GM21825 (cell line): ENCODE data around the gene CAB39L.

Experiments
- ATAC-seq: cut with Tn5 transposase; IDR thresholded peaks from one replicate; pipeline ENCODE4 v1.9.1; 2021; ENCODE audit warnings: mild to moderate bottlenecking, moderate library complexity; ENCODE audit not compliant: unreplicated experiment

Gene CAB39L

DNA sequence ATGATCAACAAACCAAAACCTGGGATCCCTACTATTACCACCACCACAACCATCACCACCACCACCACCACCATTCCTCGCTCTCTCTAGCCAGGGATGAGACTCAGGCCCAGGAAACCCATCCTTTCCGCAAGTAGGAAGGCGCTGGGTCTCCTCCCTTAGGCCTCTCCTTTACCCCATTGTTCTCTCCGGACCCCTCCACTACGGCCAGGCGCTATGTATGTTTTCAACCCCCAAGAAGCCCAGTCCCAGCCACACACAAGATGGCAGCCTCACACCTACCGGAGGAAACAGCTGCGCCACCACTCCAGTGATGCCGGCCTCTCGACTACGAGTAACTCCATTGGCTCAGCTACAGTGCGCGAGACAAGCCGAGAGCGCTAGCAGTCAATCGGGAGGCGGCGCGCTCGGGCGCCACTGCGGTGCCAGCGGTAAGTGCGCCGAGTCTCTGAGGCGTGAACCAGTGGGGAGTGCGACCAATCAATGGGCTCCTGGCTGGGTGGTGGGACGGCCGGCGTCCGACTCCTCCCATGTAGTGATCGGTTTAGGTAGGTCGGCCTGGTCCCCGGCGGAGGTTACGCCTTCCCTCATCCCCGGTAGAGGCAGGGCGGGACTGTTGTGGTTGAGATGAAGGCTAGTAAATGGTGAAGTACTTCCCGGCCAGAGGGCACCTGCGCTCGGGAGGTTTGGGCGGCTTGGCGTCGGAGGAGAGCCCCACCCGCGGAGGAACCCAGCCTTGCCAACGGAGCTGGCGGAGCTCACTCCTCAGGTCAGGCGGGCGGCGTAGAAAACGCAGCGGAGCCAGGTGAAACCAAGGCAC is at the start of gene CAB39L, which contains the start of gene SETDB2:
CAB39L (minus strand) TSS at position 361 of the 820 bp plus-strand sequence. CDS start 61,154 bp downstream, outside the sequence.
SETDB2 (plus strand) TSS at position 571 of the 820 bp plus-strand sequence. CDS start 7,620 bp downstream, outside the sequence.
- ATAC-seq: peak; percentile 93

DNA sequence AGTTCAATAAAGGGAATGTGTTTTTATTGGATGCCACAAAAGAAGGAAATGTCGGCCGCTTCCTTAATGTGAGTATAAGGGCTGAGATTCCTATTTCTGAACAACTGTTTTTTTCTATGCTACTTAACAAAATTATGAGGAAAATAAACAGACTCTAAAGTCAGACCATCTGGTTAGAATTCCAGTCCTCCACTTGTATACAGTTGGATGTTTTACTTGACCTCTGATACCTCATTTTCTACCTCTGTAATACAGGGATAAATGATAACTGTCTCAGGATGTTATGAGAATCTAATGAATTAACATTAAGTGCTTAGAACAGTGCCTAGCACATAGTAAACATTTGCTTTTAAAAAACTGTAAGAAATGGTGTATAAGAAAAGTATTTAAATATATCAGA is 44.7 kb upstream of the CAB39L start:
- no peak for ATAC-seq

DNA sequence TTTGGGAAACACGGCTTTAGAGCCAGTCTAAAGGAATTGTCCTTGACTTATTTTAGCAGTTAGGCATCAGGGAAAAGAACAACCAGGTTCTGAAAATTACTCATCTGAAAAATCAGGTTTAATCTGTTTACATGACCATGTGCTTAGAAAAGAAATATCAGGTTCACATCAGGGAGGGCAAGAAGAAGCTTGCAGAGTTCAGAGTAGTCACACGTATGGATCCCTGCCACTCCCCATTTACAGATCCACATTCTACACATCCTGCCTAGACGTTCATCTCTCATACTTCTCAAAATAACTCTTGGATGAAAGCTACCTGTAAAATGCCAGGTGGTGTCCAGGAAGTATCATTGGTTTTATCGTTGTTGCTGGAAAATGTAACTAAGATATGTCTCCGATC is 37.9 kb upstream of the CAB39L start:
- no peak for ATAC-seq

DNA sequence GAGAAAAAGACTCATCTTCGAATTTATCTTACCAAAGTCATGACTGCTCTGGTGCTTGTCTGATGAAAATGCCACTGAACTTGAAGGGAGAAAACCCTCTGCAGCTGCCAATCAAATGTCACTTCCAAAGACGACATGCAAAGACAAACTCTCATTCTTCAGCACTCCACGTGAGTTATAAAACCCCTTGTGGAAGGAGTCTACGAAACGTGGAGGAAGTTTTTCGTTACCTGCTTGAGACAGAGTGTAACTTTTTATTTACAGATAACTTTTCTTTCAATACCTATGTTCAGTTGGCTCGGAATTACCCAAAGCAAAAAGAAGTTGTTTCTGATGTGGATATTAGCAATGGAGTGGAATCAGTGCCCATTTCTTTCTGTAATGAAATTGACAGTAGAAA is 32.7 kb upstream of the CAB39L start:
- no peak for ATAC-seq

DNA sequence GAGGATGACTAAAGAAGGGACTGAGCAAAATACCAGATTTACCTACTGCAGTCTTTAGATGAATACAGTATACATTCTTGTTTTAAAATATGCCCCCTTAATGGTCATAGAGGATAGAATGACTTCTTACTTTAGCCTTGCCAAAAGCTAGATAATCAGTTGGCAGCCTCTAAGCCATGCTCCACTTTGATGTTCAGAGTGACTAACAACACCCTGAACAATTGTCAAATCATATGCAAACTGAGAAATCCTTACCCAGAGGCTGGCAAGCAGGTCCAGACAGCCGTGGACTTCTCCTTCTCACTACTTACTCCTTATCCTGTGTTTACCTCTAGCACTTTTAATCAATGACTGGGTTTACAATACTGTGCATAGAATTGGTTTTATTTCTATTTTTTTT is 28.3 kb upstream of the CAB39L start:
- no peak for ATAC-seq

DNA sequence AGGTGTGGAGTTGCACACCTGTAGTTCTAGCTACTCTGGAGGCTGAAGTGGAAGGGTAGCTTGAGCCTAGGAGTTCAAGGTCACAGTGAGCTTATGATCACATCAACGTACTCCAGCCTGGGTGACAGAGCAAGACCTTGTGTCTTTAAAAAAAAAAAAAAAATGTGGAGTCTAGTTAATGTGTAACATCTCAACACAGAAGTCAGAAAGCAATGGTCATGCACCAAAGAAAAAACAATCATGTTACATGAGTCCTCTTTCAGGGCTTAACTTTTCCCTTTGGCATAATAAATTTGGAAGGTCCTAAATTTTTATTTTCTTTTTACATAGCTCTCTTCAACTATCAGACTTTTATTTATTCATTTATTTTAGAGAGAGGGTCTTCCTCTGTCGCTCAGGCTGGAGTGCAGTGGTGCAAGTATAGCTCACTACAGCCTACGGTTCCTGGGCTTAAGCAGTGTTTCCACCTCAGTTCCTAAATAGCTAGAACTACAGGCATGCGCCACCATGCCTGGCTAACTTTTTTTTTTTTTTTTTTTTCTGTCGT is 22.5 kb upstream of the CAB39L start:
- ATAC-seq: no peak

DNA sequence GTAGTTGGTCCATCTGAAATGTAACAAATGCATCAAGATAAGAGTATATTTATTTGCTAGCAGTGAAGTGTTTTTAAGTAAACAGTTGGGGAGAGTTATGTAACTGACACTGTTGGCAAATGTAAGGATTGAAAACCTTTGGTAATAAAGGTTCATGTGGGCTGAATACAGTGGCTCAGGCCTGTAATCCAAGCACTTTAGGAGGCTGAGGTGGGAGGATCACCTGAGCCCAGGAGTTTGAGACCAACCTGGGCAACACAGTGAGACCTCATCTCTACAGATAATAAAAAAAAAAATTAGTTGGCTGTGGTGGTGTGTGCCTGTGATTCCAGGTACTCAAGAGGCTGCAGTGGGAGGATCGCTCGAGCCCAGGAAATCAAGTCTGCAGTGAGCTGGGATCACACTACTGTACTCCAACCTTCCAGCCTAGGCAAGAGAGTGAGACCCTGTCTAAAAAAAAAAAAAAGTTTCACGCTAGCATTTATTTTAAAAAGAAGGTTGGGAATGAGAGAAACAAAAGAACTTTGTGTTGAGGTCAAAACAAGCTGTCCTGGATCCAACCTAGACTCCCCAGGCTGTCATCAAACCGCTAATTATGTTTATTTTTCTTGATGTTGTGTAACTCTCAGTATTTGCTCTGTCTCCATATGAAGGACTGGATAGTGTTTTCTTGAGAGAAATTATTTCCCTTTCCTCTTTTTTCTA is 20.9 kb upstream of the CAB39L start:
- no peak for ATAC-seq

DNA sequence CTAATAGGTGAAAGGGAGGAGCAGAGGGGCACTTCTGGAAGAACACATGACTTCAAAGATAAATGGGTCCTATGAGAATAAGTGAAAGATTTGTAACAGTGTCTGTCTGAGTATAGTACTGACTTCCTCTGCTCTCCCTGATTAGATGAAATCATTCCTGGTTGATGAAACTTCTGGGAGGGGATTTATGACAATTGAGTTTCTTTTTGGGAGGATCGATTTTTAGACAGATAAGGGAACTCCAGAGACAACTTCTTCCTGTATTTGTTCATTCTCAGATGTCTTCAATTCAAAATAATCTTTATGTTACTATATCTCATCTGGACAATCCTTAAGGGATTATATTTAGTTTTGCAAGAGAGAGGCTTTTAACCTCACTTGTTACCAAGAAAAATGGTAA is 20.2 kb upstream of the CAB39L start:
- no peak for ATAC-seq

DNA sequence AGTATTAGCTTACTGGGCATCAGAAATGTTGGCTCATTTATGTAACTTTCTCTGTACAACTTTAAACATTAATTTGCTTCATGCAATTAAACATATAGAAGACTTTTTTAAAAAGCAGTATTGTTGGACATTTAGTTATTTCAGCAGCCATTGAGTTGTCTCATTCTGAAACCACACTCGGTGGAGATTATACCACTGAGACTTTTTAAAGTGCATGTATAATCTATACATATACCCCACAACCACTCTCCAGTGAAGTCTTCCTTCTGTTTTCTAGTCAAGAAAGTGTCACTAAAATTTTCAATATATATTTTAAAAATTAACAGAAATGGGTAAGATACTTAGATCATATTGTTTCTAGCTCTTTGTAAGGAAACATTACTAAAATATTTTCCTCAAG is 15.7 kb upstream of the CAB39L start:
- no peak for ATAC-seq

DNA sequence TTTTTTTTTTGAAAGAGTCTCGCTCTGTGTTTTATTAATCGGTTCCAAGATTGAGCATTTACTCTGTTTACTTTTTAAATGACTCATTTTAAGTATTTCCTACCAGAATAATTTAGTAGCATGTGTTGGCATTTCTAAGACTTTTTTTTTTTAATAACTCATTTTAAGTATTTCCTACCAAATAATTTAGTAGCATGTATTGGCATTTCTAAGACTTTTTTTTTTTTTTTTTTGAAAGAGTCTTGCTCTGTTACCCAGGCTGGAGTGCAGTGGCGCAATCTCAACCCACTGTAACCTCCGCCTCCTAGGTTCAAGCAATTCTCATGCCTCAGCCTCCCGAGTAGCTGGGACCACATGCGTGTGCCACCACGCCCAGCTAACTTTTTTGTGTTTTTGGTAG is 13.4 kb upstream of the CAB39L start:
- no peak for ATAC-seq

DNA sequence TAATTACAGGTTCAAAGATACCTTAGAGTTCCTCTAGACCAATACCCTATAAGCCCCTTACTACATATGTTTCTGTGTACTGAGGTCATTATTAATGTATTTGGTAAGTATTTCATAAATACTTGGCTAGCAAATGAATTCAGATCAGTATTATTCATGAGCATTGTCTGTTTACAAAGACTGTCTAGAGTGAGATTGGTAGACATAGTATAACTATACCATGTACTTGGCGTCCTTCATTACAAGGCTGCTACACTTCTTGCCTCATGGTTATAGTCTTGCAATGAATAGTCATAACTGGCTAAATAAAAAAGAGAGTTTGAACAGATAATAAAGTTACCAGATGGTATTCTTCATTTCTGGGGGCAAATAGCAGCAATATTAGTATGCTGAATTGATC is 12.3 kb upstream of the CAB39L start:
- ATAC-seq: no peak

DNA sequence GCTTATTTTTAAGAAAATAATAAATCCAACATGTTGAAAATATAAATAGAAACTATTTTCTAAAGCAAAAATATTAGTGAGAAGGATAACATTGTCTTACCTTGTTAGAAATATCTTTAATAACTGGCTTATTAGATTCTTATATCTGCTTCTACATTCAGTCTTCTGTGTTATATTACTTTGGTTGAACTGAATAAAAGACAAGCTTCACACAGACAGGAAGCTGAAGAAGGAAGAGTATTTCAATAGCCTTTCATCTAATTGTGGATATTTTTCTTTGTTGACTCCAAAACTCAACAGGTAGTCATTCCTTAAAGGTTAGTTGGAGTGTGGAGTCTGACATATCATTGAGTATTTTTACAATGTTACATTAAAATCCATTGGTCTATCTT is 11.1 kb upstream of the CAB39L start:
- ATAC-seq: peak; percentile 14

DNA sequence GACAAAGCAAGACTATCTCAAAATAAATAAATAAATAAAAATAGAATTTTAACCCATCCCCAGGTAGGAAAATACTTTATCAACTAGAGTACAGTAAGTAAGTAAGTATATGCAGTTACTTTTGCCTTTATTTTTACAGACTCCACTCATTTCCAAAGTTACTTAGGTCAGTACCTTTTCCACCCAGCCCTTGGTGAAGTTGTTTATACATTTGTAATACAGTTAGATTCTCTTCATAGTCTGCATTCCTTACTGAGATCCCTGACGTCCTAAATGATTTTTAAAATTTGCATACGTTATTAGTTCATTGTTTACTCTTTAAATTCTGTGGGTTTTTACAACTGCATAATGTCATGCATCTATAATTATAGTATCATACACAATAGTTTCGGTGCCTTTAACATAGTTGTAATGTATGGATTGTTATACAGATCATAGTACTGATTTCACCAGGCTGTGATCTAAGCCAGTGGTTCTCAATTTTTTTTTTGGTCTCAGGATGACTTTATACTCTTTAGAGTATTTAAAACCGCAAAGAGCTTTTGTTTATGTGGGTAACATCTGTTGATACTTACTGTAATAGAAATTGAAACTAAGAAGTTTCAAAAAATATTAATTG is 10.6 kb upstream of the CAB39L start:
- peak; percentile 92 for ATAC-seq

DNA sequence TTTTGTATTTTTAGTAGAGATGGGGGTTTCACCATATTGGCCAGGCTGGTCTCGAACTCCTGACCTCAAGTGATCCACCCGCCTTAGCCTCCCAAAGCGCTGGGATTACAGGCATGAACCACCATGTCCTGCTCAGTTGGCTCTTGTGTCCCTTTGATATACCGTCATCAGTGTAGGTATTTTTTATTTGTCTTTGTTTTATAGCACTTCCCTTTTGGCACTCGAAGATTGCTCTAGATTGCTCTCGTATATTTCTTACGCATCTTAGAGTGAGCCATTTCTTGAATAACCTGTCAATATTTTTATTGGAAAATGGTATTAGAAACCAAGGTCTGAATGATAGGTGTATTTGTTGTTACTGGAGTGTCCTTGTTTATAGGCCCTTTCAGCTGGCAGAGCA is 9.6 kb upstream of the CAB39L start:
- no peak for ATAC-seq

DNA sequence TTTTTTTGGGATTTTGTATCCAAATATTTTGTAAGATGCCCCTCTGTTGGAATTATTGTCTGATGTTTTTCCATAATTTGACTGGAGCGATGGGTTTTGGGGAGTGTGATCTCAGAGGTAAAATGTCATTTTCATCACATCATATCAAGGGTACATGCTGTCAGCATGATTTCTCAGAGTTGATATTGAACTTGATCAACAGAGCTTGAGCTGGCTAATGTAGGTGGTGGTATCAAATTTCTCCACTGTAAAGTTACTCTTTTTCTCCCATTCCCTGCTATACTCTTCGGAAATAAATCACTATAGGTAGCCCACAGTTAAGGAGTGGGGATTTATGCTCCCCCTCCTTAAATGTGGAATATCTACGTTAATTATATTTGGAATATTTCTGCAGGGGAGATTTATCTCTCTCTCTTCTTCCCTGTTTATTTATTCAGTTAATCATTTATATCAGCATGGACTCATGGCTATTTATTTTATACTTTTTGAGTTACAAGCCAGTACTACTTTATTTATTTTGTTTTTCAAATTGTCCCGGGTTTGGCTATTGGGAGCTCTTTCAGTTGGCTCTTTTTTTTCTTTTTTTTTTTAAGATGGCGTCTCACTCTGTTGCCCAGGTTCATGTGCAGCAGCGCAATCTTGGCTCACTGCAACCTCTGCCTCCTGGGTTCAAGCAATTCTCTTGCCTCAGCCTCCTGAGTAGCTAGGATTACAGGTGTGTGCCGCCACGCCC is 9.0 kb upstream of the CAB39L start:
- ATAC-seq: no peak

DNA sequence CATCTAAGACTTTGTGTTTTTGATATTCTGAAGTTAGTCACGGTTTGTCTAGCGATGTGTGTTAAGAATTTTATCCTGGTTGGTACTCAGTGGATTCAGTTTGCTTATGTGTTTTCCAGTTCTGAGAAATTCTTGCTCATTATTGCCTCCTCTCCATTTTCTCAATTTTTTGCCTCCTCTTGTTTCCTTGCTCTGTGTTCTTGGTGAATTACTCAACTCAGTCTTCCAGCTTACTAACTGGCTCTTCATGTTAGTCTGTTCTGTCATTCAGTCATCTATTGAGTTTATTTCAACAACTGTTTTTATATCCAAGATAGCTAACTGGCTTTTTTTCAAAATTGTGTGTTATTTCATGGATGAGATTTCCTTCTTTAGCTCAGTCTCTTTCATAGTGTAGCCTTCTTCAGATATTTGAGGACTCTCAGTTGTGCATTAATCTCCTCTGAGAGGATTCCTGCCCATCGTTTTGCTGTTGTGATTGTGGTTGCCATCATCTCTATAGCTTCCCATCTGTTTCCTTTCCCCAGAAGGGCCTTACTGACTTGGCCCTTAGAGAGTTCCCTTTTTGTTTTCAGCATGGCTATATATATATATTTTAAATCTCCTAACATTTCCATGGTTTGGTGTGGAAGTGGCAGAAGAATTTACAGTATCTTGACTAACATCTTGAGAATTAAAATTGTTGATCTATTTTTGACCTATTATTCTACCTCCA is 6.4 kb upstream of the CAB39L start:
- ATAC-seq: no peak

DNA sequence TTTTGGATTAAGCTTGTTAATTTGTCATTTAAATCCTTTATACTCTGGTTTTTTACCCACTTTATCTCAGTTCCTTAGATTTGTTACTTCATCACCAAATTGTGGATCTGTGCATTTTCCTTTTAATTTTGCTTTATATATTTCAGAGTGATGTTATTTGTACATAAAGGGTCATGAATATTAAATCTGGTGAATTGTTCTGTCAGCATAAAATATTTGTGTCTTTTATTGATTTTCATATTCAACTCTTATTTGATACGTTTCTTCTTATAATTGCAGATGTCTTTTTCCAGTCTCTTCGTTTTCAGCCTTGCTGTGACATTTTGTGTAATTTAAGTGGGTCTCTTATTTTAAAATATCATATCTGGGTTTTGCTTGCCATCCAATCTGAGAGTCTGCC is 4.9 kb upstream of the CAB39L start:
- ATAC-seq: no peak

DNA sequence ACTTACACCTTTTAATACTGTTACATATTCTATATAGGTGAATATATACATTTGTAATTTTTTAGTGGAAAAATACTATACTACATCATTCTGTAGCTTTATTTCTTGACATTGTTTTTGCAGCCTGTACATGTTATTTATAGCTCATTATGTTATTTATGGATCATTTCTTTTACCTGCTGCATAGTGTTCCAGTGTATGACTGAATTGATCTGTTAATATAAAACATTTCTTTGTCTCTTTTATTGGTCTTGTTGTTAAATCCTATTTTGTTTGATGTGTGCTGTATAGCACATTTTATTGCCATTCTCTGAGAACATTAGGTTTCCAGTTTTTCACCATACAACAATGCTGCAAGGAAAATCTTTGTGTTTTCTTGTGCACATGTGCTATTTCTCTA is 2.6 kb upstream of the CAB39L start:
- ATAC-seq: no peak

DNA sequence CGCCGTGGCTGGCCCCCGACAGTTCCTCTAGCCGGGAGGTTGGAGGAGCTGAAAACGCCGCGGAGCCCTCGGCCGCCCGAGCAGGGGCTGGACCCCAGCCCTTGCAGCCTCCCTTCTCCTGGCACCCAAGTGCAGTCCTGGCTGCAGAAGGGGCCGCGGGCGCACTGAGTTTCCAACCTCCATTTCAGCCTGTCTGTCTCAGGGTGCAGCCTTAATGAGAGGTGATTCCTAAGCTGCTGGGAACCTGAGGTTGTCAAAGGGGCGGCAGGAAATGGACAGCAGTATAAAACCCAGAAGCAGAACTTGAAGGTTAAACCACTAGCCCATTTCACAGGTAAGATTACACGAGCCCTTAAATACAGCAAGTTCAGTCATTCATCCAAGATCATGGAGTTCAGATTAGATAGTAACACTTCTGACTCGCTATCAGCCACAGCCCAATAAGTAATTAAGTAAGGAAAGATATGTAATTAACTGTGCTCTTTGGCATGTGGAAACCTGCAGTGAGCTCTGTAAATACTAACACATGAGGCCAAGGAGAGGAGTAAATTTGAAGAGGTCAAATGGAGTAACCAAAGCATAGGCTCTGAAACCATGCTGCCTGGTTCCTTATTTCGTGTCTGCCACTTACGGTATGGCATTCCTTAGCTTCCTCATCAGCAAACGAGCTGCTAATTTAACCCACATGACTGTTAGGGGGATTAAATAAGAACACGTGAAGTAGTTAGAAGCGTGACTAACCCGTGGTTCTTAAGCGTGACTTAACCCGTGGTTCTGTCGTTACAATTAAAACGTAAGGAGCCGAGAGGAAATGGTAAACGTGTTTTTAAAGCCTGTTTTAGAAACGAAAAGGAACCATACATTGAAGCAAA is 896 bp upstream of the CAB39L start:
- ATAC-seq: peak; percentile 5
